Right atrium auricular region (tissue), 2 donors: Measurements from ENCODE around the gene RAD51B. TPM values are rescaled to one million over a fixed set of nuclear protein-coding genes. Genes with fewer than 3 reads are reported as not detected.

Experiments used
- DNase-seq: peaks from one replicate; pipeline ENCODE4 v3.0.0-alpha.2; 2019; ENCODE audit warnings: low spot score
- H3K27ac ChIP-seq, 2 donors: fragments of 200-600 bp; sonication (generic); 1 replicate in 1 of 2; 2 replicates in 1 of 2; pipeline ENCODE4 v1.5.1; 2016 to 2019
- H3K27me3 ChIP-seq, 2 donors: fragments of 200-600 bp; sonication (generic); one replicate each; pipeline versions ENCODE4 v1.5.1 to v1.6.0; 2017 to 2019
- H3K36me3 ChIP-seq: fragments of 200-600 bp; sonication (generic); one replicate; pipeline ENCODE4 v1.5.1; 2016
- H3K4me1 ChIP-seq, 2 donors: fragments of 200-600 bp; sonication (generic); one replicate each; pipeline versions ENCODE4 v1.5.1 to v1.6.0; 2017 to 2019
- H3K4me3 ChIP-seq, 2 donors: fragments of 200-600 bp; sonication (generic); 1 replicate in 1 of 2; 2 replicates in 1 of 2; pipeline ENCODE4 v1.5.1; 2017 to 2019; ENCODE audit warnings: mild to moderate bottlenecking in 1 of 2, moderate library complexity in 1 of 2
- H3K9me3 ChIP-seq, 2 donors: fragments of 200-600 bp; sonication (generic); one replicate each; pipeline ENCODE4 v1.5.1; 2019
- CTCF ChIP-seq, 2 donors: fragments of 200-600 bp; sonication (generic); IDR thresholded peaks; one replicate each; pipeline ENCODE4 v1.5.1; 2019; ENCODE audit warnings: antibody characterized with exemption in 2 of 2
- total RNA-seq, 2 donors: library from RNA; depleted of rRNA; stranded (reverse); fragments of >200 nt; gene quantifications; one replicate each; pipeline ENCODE4 v1.1.0, GENCODE V29; 2016

The RAD51B gene
- total RNA-seq, 2 donors from 2014 or later = 1.2 to 1.5 TPM

GRCh38 chr14:68679301-68679700, 859.7 kb downstream of the RAD51B start:
- Histone ChIP-seq H3K27me3 (no peaks in the 10 kb centered on the region), H3K4me3 (no peak overlapping the region), H3K27ac (no peak overlapping the region), H3K36me3 (no peaks in the 10 kb centered on the region), H3K4me1 (peaks cover 0 to 37% of the 10 kb centered on the region in 2 donors), H3K9me3 (no peaks in the 10 kb centered on the region)
- no peak for DNase-seq
- no peak for TF ChIP-seq CTCF (IDR thresholded peaks at IDR 0.05)

- TF ChIP-seq CTCF (IDR thresholded peaks at IDR 0.05) = no peak
- Histone ChIP-seq H3K4me1 (peaks cover 0 to 43% of the 10 kb centered on the region in 2 donors), H3K27ac (peak overlapping the region; percentile 65 to 79), H3K9me3 (no peaks in the 10 kb centered on the region), H3K27me3 (no peaks in the 10 kb centered on the region), H3K36me3 (no peaks in the 10 kb centered on the region), H3K4me3 (no peak overlapping the region)
- no peak for DNase-seq
Measured at GRCh38 chr14:68679746-68680467, 860.3 kb downstream of the RAD51B start.

- no peaks in the 10 kb centered on the region for H3K36me3 ChIP-seq
- H3K27ac ChIP-seq = peak overlapping the region; percentile 65 to 79
- H3K4me3 ChIP-seq = no peak overlapping the region
- H3K4me1 ChIP-seq = peaks cover 0 to 44% of the 10 kb centered on the region in 2 donors
- DNase-seq = no peak
- TF ChIP-seq CTCF (IDR thresholded peaks at IDR 0.05) = no peak
- H3K9me3 ChIP-seq = no peaks in the 10 kb centered on the region
- no peaks in the 10 kb centered on the region for H3K27me3 ChIP-seq
Measured at GRCh38 chr14:68680541-68681051, 861.0 kb downstream of the RAD51B start.

GRCh38 chr14:68681256-68682011, 861.9 kb downstream of the RAD51B start:
- DNase-seq = no peak
- Histone ChIP-seq H3K27ac (peak overlapping the region; percentile 65 to 79), H3K36me3 (no peaks in the 10 kb centered on the region), H3K4me1 (peaks cover 0 to 44% of the 10 kb centered on the region in 2 donors), H3K4me3 (no peak overlapping the region), H3K9me3 (no peaks in the 10 kb centered on the region), H3K27me3 (no peaks in the 10 kb centered on the region)
- TF ChIP-seq CTCF (IDR thresholded peaks at IDR 0.05) = no peak

- H3K4me3 ChIP-seq = no peak overlapping the region
- no peaks in the 10 kb centered on the region for H3K9me3 ChIP-seq
- H3K27me3 ChIP-seq = no peaks in the 10 kb centered on the region
- H3K36me3 ChIP-seq = no peaks in the 10 kb centered on the region
- TF ChIP-seq CTCF (IDR thresholded peaks at IDR 0.05) = no peak
- H3K27ac ChIP-seq = peak overlapping the region; percentile 65 to 79
- H3K4me1 ChIP-seq = peaks cover 0 to 44% of the 10 kb centered on the region in 2 donors
- peak; percentile 79 for DNase-seq
Measured at GRCh38 chr14:68682166-68683103, 862.9 kb downstream of the RAD51B start.
